Measurements from ENCODE around the gene ADRB1. TPM values are rescaled to one million over a fixed set of nuclear protein-coding genes. Genes with fewer than 3 reads are reported as not detected.
A peak's percentile ranks its signal among the peaks of the same experiment; 100 is the strongest.

The ADRB1 gene
- total RNA-seq, 2 experiments from 2014 or later = 0.08 to 0.11 TPM

GRCh38 chr10:114060456-114060855 is 16.8 kb downstream of the ADRB1 start:
- Histone ChIP-seq H3K4me1 (ENCODE audit: insufficient read depth, low read length) (no peaks in the 10 kb centered on the region), H3K27ac (ENCODE audit: low read depth in 1 of 2, low read length in 2 of 2) (no peak overlapping the region), H3K4me3 (ENCODE audit: low read length) (no peak overlapping the region), H3K9me3 (ENCODE audit: control insufficient read depth in 1 of 2, insufficient read depth in 1 of 2, low read length in 2 of 2) (no peaks in the 10 kb centered on the region), H3K36me3 (ENCODE audit: insufficient read depth, low read length) (no peaks in the 10 kb centered on the region), H3K27me3 (ENCODE audit: control insufficient read depth in 1 of 2, insufficient read depth in 2 of 2, low read length in 2 of 2) (no peaks in the 10 kb centered on the region)
- Mint-ChIP-seq H3K4me1 (ENCODE audit: low read depth) (peaks cover 4% of the 10 kb centered on the region), H3K27ac (no peak overlapping the region), H3K4me3 (no peak overlapping the region), H3K9me3 (no peaks in the 10 kb centered on the region), H3K36me3 (ENCODE audit: low read depth) (no peaks in the 10 kb centered on the region), H3K27me3 (peaks cover 12% of the 10 kb centered on the region)
- ChIA-PET POLR2A (no interaction called here), CTCF (interaction anchor here (0.6 to 2.0 kb wide), 2 partner anchors 9 to 217 kb away, joined by 3 to 6 read pairs; no protein-coding TSS in a partner anchor)
- DNase-seq (no peak), ATAC-seq (ENCODE audit: poor library complexity) (no peak)
- TF ChIP-seq CTCF (IDR thresholded peaks at IDR 0.05) = no peak
- intact Hi-C loops (cut with DNase I, micrococcal nuclease) = no loop called here

GRCh38 chr10:114061148-114061547 is 17.5 kb downstream of the ADRB1 start:
- Histone ChIP-seq H3K36me3 (ENCODE audit: insufficient read depth, low read length) (no peaks in the 10 kb centered on the region), H3K4me1 (ENCODE audit: insufficient read depth, low read length) (no peaks in the 10 kb centered on the region), H3K4me3 (ENCODE audit: low read length) (no peak overlapping the region), H3K27ac (ENCODE audit: low read depth in 1 of 2, low read length in 2 of 2) (no peak overlapping the region), H3K27me3 (ENCODE audit: control insufficient read depth in 1 of 2, insufficient read depth in 2 of 2, low read length in 2 of 2) (no peaks in the 10 kb centered on the region), H3K9me3 (ENCODE audit: control insufficient read depth in 1 of 2, insufficient read depth in 1 of 2, low read length in 2 of 2) (no peaks in the 10 kb centered on the region)
- TF ChIP-seq CTCF (IDR thresholded peaks at IDR 0.05) = no peak
- Mint-ChIP-seq H3K27me3 (peaks cover 12% of the 10 kb centered on the region), H3K27ac (no peak overlapping the region), H3K36me3 (ENCODE audit: low read depth) (no peaks in the 10 kb centered on the region), H3K4me3 (no peak overlapping the region), H3K4me1 (ENCODE audit: low read depth) (peaks cover 4% of the 10 kb centered on the region), H3K9me3 (no peaks in the 10 kb centered on the region)
- ATAC-seq (ENCODE audit: poor library complexity) = no peak
- POLR2A ChIA-PET = no interaction called here
- intact Hi-C loops (cut with DNase I, micrococcal nuclease) = no loop called here
- no peak for DNase-seq
- CTCF ChIA-PET = no interaction called here

GRCh38 chr10:114061789-114062188 is 18.1 kb downstream of the ADRB1 start:
- Histone ChIP-seq H3K9me3 (ENCODE audit: control insufficient read depth in 1 of 2, insufficient read depth in 1 of 2, low read length in 2 of 2) (no peaks in the 10 kb centered on the region), H3K27me3 (ENCODE audit: control insufficient read depth in 1 of 2, insufficient read depth in 2 of 2, low read length in 2 of 2) (no peaks in the 10 kb centered on the region), H3K27ac (ENCODE audit: low read depth in 1 of 2, low read length in 2 of 2) (no peak overlapping the region), H3K4me1 (ENCODE audit: insufficient read depth, low read length) (no peaks in the 10 kb centered on the region), H3K4me3 (ENCODE audit: low read length) (no peak overlapping the region), H3K36me3 (ENCODE audit: insufficient read depth, low read length) (no peaks in the 10 kb centered on the region)
- CTCF ChIA-PET = no interaction called here
- POLR2A ChIA-PET = interaction anchor here (0.8 kb wide), 1 partner anchor 39 kb away, joined by 3 read pairs; no protein-coding TSS in a partner anchor
- DNase-seq (peak in 2 of 14 experiments; percentile 33 to 40), ATAC-seq (ENCODE audit: poor library complexity) (no peak)
- no peak overlapping the region for H3K4me3 Mint-ChIP-seq
- H3K9me3 Mint-ChIP-seq = no peaks in the 10 kb centered on the region
- TF ChIP-seq CTCF (IDR thresholded peaks at IDR 0.05) = no peak
- peaks cover 4% of the 10 kb centered on the region for H3K4me1 Mint-ChIP-seq (ENCODE audit: low read depth)
- H3K27me3 Mint-ChIP-seq = peaks cover 12% of the 10 kb centered on the region
- no peaks in the 10 kb centered on the region for H3K36me3 Mint-ChIP-seq (ENCODE audit: low read depth)
- H3K27ac Mint-ChIP-seq = no peak overlapping the region
- intact Hi-C loops (cut with DNase I, micrococcal nuclease) = no loop called here

All from CD4-positive, alpha-beta T cell (primary cell).